Sigmoid colon (tissue), 7 donors: ENCODE measurements around the gene SUSD6. TPM values are rescaled to one million over a fixed set of nuclear protein-coding genes. Genes with fewer than 3 reads are reported as not detected.
A peak's percentile ranks its signal among the peaks of the same experiment; 100 is the strongest.

Experiments used
- DNase-seq: peaks from one replicate; pipeline ENCODE4 v3.0.0-alpha.2; 2019
- H3K27ac ChIP-seq, 4 donors: fragments of 200-600 bp; sonication (generic); one replicate each; pipeline ENCODE4 v1.5.1; 2016 to 2019; ENCODE audit warnings: mild to moderate bottlenecking in 1 of 4
- H3K27me3 ChIP-seq, 3 donors: fragments of 200-600 bp; sonication (generic); one replicate each; pipeline ENCODE4 v1.5.1; 2019; ENCODE audit warnings: mild to moderate bottlenecking in 1 of 3
- H3K36me3 ChIP-seq, 4 donors: fragments of 200-600 bp; sonication (generic); one replicate each; pipeline ENCODE4 v1.5.1; 2016 to 2019
- H3K4me1 ChIP-seq, 4 donors: fragments of 200-600 bp; sonication (generic); one replicate each; pipeline ENCODE4 v1.5.1; 2017 to 2019
- H3K4me3 ChIP-seq, 4 donors: fragments of 200-600 bp; sonication (generic); one replicate each; pipeline ENCODE4 v1.5.1; 2017 to 2019; ENCODE audit warnings: mild to moderate bottlenecking in 2 of 4, moderate library complexity in 1 of 4
- H3K9me3 ChIP-seq, 4 donors: fragments of 200-600 bp in 3 of 4; sonication (generic) in 3 of 4; one replicate each; pipeline versions ENCODE4 v1.5.1 to v1.6.1; 2013 to 2019
- EP300 ChIP-seq, 4 donors: sonication (generic); formaldehyde crosslinking; IDR thresholded peaks; one replicate each; pipeline ENCODE4 v1.6.1; 2017; ENCODE audit warnings: antibody characterized with exemption in 4 of 4
- POLR2A ChIP-seq, 2 donors: fragments of 450-650 bp; IDR thresholded peaks; one replicate each; pipeline ENCODE4 v1.6.1; 2016; ENCODE audit warnings: antibody characterized with exemption in 2 of 2, mild to moderate bottlenecking in 2 of 2, moderate library complexity in 2 of 2
- POLR2AphosphoS5 ChIP-seq, 4 donors: sonication (generic); formaldehyde crosslinking; IDR thresholded peaks; one replicate each; pipeline ENCODE4 v1.6.1; 2017; ENCODE audit warnings: antibody characterized with exemption in 4 of 4
- WGBS, 2 donors: extraction: QIAGEN DNeasy Blood & Tissue Kit; methylation state at CpG; one replicate each; pipeline ENCODE4 v1.1.7; 2013; 5-methylcytosine and 5-hydroxymethylcytosine counted together
- intact Hi-C: fragments of 100-400 bp; cut with DNase I; formaldehyde crosslinking; loops from one replicate; pipeline ENCODE4 v1.15.1; 2023
- polyA plus RNA-seq, 3 donors: library from polyadenylated mRNA; stranded (reverse); fragments of 200-250 nt; gene quantifications; one replicate each; pipeline ENCODE4 v1.2.3, GENCODE V29; 2013
- total RNA-seq, 4 donors: library from RNA; depleted of rRNA; stranded (reverse); fragments of >200 nt; gene quantifications; one replicate each; pipeline ENCODE4 v1.1.0, GENCODE V29; 2016
- TF ChIP-seq, protein P1 (sequence below), 4 experiments: fragments of 450-650 bp in 3 of 4; fragments of 200-600 bp in 1 of 4; IDR thresholded peaks; one replicate each; pipeline ENCODE4 v1.5.1; 2016 to 2019; ENCODE audit warnings: antibody characterized with exemption in 4 of 4, mild to moderate bottlenecking in 3 of 4, moderate library complexity in 2 of 4
- donor health status: healthy with polysubstance abuse.
- donor health status: Bipolar disorder and iron deficiency.
- donor health status: healthy.

Gene SUSD6
- total and polyA plus RNA-seq, 7 donors = 5.4 to 62.0 (median 13.9) TPM

- Histone ChIP-seq H3K36me3 (no peaks in the 10 kb centered on the region), H3K4me1 (no peaks in the 10 kb centered on the region), H3K4me3 (no peak overlapping the region), H3K27ac (no peak overlapping the region), H3K27me3 (no peaks in the 10 kb centered on the region), H3K9me3 (no peaks in the 10 kb centered on the region)
- intact Hi-C loops = no loop called here
- 56 to 65% methylated on average over 4 of the region's 4 CpGs for WGBS, 2 donors
- no peak for DNase-seq
- no peak for TF ChIP-seq POLR2AphosphoS5 (IDR thresholded peaks at IDR 0.05)
- TF ChIP-seq EP300 (IDR thresholded peaks at IDR 0.05) = no peak
- TF ChIP-seq, protein P1, sequence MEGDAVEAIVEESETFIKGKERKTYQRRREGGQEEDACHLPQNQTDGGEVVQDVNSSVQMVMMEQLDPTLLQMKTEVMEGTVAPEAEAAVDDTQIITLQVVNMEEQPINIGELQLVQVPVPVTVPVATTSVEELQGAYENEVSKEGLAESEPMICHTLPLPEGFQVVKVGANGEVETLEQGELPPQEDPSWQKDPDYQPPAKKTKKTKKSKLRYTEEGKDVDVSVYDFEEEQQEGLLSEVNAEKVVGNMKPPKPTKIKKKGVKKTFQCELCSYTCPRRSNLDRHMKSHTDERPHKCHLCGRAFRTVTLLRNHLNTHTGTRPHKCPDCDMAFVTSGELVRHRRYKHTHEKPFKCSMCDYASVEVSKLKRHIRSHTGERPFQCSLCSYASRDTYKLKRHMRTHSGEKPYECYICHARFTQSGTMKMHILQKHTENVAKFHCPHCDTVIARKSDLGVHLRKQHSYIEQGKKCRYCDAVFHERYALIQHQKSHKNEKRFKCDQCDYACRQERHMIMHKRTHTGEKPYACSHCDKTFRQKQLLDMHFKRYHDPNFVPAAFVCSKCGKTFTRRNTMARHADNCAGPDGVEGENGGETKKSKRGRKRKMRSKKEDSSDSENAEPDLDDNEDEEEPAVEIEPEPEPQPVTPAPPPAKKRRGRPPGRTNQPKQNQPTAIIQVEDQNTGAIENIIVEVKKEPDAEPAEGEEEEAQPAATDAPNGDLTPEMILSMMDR (IDR thresholded peaks at IDR 0.05) = no peak
- no peak for TF ChIP-seq POLR2A (IDR thresholded peaks at IDR 0.05)
Observed at GRCh38 chr14:69586404-69586803, 25.0 kb upstream of the SUSD6 start.

DNA sequence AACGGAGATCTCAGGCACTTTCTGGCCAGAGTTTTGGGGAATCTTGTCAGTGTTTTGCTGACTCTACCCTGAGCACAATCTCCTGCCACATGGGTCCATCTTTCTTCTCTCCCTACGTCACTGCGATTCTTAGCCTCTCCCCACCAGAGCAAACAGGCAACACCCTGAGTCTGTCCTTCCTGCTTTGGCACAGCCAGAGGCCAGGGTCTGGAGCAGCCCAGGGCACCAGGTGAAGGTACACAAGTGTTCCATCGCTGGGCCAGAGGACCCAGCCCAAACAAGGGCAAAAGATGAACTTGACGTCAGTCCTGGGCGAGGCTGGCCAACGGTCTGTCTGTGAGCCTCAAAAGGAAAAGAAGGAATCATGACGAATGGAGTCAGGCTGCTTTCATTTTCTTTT is 24.0 kb upstream of the SUSD6 start:
- intact Hi-C loops = no loop called here
- TF ChIP-seq, protein P1 (IDR thresholded peaks at IDR 0.05) = no peak
- TF ChIP-seq EP300 (IDR thresholded peaks at IDR 0.05) (no peak), POLR2AphosphoS5 (IDR thresholded peaks at IDR 0.05) (no peak), POLR2A (IDR thresholded peaks at IDR 0.05) (no peak)
- H3K4me1 ChIP-seq = no peaks in the 10 kb centered on the region
- H3K9me3 ChIP-seq = no peaks in the 10 kb centered on the region
- 16 to 56% methylated on average over 8 of the region's 8 CpGs for WGBS, 2 donors
- DNase-seq = no peak
- no peak overlapping the region for H3K4me3 ChIP-seq
- H3K27ac ChIP-seq = no peak overlapping the region
- no peaks in the 10 kb centered on the region for H3K36me3 ChIP-seq
- no peaks in the 10 kb centered on the region for H3K27me3 ChIP-seq

- Histone ChIP-seq H3K4me1 (peaks cover 0 to 9% (median 0%) of the 10 kb centered on the region in 4 donors), H3K27me3 (no peaks in the 10 kb centered on the region), H3K27ac (no peak overlapping the region), H3K9me3 (no peaks in the 10 kb centered on the region), H3K36me3 (no peaks in the 10 kb centered on the region), H3K4me3 (no peak overlapping the region)
- 89 to 90% methylated on average over 2 of the region's 2 CpGs for WGBS, 2 donors
- no peak for DNase-seq
- TF ChIP-seq POLR2AphosphoS5 (IDR thresholded peaks at IDR 0.05) (no peak), POLR2A (IDR thresholded peaks at IDR 0.05) (no peak), EP300 (IDR thresholded peaks at IDR 0.05) (no peak)
- TF ChIP-seq, protein P1 (IDR thresholded peaks at IDR 0.05) = no peak
- intact Hi-C loops = no loop called here
Observed at GRCh38 chr14:69591317-69591716, 20.1 kb upstream of the SUSD6 start.

DNA sequence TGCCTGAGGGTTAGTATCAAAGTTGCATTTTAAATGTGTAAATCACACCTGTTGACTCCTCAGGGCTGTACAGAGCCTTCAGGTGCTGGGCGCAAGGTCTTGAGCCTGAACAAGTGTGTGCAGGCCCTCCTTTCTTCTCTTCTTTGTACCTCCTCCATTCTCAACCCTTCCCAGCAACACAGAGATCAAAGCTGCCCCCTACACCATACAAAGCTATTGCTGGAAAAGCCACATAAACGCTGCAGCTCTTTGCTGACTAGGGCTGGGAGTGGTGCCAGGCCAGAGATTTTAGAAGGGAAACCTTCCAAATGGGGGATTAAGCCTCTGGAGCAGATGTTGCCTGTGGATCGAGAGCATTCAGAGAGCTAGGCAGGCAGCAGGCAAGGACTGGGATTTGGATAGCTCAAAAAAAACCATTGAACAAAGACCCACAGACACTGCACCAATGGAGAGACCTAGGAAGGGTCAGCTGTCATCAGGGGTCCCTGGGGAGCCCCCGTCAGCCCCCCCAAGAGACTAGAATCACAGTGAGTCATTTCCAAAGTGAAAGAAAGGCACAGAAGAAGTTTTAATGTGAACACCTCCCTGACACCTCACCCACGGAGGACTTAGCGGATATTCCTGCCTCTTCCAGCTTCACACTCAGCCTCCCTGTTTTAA is 18.2 kb upstream of the SUSD6 start:
- TF ChIP-seq POLR2A (IDR thresholded peaks at IDR 0.05) (no peak), EP300 (IDR thresholded peaks at IDR 0.05) (no peak), POLR2AphosphoS5 (IDR thresholded peaks at IDR 0.05) (no peak)
- TF ChIP-seq, protein P1 (IDR thresholded peaks at IDR 0.05) = no peak
- Histone ChIP-seq H3K9me3 (no peaks in the 10 kb centered on the region), H3K4me3 (peak overlapping the region in 1 of 4 donors; percentile 23), H3K27me3 (no peaks in the 10 kb centered on the region), H3K27ac (peak overlapping the region in 2 of 4 donors; percentile 6 to 25), H3K36me3 (no peaks in the 10 kb centered on the region), H3K4me1 (peaks cover 0 to 9% (median 0%) of the 10 kb centered on the region in 4 donors)
- intact Hi-C loops = no loop called here
- 62 to 64% methylated on average over 6 of the region's 6 CpGs for WGBS, 2 donors
- DNase-seq = peak; percentile 77

DNA sequence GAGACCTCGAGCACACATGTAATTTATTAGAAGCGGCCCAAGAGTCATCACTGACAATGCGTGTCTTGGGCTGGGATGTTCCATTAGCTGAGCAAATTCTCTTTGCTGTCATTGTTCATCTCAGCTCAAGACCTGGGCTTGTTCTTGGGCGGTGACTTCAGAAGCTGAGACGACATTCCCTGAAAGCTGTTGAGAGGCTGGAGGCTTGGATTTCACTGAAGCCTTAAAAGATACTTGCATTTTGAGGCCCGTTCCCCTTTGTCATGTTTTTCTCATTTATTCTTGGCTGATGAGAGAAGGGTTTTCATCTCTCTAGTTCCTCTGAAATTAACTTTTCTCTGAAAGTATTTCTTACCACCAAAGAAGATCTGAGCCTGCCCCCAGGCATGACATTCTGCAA is 16.6 kb upstream of the SUSD6 start:
- peaks cover 0 to 9% (median 0%) of the 10 kb centered on the region in 4 donors for H3K4me1 ChIP-seq
- no peaks in the 10 kb centered on the region for H3K36me3 ChIP-seq
- H3K27ac ChIP-seq = no peak overlapping the region
- TF ChIP-seq POLR2AphosphoS5 (IDR thresholded peaks at IDR 0.05) (no peak), POLR2A (IDR thresholded peaks at IDR 0.05) (no peak), EP300 (IDR thresholded peaks at IDR 0.05) (no peak)
- TF ChIP-seq, protein P1 (IDR thresholded peaks at IDR 0.05) = no peak
- no peaks in the 10 kb centered on the region for H3K9me3 ChIP-seq
- H3K4me3 ChIP-seq = no peak overlapping the region
- no peak for DNase-seq
- WGBS, 2 donors = 93 to 94% methylated on average over 6 of the region's 6 CpGs
- intact Hi-C loops = no loop called here
- H3K27me3 ChIP-seq = no peaks in the 10 kb centered on the region
